ENCODE results near the gene RPS3. TPM values are rescaled to one million over a fixed set of nuclear protein-coding genes. Genes with fewer than 3 reads are reported as not detected.

RPS3 gene
- total RNA-seq, 1 experiment from 2014 or later, result 3,765 TPM

GRCh38 chr11:75421902-75422247, 22.6 kb downstream of the RPS3 start:
- Histone ChIP-seq H3K27ac (ENCODE audit: insufficient read length, low read depth, low read length) (no peak overlapping the region), H3K9ac (ENCODE audit: extremely low read depth, insufficient read length, low read length) (no peak overlapping the region), H3K14ac (ENCODE audit: insufficient read depth, low read length) (no peak overlapping the region), H2AK5ac (ENCODE audit: insufficient read length, low read length) (no peak overlapping the region), H3K4me2 (ENCODE audit: insufficient read depth, insufficient read length, low read length) (no peak overlapping the region), H3K27me3 (ENCODE audit: insufficient read depth, low read length) (no peaks in the 10 kb centered on the region), H3K23me2 (ENCODE audit: insufficient read length, low read depth, low read length, poor library complexity, severe bottlenecking) (no peaks in the 10 kb centered on the region), H2BK15ac (ENCODE audit: low read depth, low read length) (no peak overlapping the region), H3K9me3 (ENCODE audit: control insufficient read depth, low read depth, low read length) (no peaks in the 10 kb centered on the region), H3K4ac (ENCODE audit: low read depth, low read length) (no peak overlapping the region), H2BK120ac (ENCODE audit: low read depth, low read length, poor library complexity, severe bottlenecking) (no peak overlapping the region), H2AFZ (ENCODE audit: low read length) (no peak overlapping the region), H3K79me2 (ENCODE audit: insufficient read depth, low read length) (no peaks in the 10 kb centered on the region), H2BK5ac (ENCODE audit: insufficient read length, low read length) (no peak overlapping the region), H3K18ac (ENCODE audit: insufficient read length, low read depth, low read length) (no peak overlapping the region), H2BK12ac (ENCODE audit: insufficient read length, low read depth, low read length) (no peak overlapping the region), H3K79me1 (ENCODE audit: insufficient read depth, low read depth, low read length, poor library complexity, severe bottlenecking) (no peaks in the 10 kb centered on the region), H3T11ph (ENCODE audit: low read length) (no peak overlapping the region), H4K8ac (replicated peaks; ENCODE audit: insufficient read length, low read depth, low read length) (no peak overlapping the region), H3K56ac (ENCODE audit: insufficient read length, low read depth, low read length) (no peak overlapping the region), H2BK20ac (ENCODE audit: low read depth, low read length, poor library complexity, severe bottlenecking) (no peak overlapping the region), H4K91ac (ENCODE audit: insufficient read length, low read depth, low read length) (no peak overlapping the region), H4K20me1 (ENCODE audit: control insufficient read depth, insufficient read depth, insufficient read length) (no peaks in the 10 kb centered on the region), H3K4me1 (ENCODE audit: insufficient read depth, low read length) (no peaks in the 10 kb centered on the region), H3K23ac (ENCODE audit: insufficient read length, low read depth, low read length) (no peak overlapping the region), H4K5ac (ENCODE audit: insufficient read length, low read depth, low read length) (no peak overlapping the region)
- WGBS (ENCODE audit: extremely low coverage, insufficient read length, low lambda C conversion rate), result no CpG with 5 or more reads among the region's 2 CpGs
- no peaks in the 10 kb centered on the region for H3K27me3 Mint-ChIP-seq (ENCODE audit: low read depth)
- no peak for DNase-seq
- no peaks in the 10 kb centered on the region for H3K9me3 Mint-ChIP-seq
- TF ChIP-seq CTCF (conservative IDR thresholded peaks at IDR 0.05), result no peak
- peaks cover 14 to 18% (median 18%) of the 10 kb centered on the region in 3 experiments for H3K36me3 Mint-ChIP-seq (ENCODE audit: insufficient read depth in 1 of 3, low read depth in 3 of 3)
- peaks cover 3 to 16% of the 10 kb centered on the region in 2 experiments for H3K4me1 Mint-ChIP-seq
- H3K4me3 Mint-ChIP-seq, result no peak overlapping the region
- H3K27ac Mint-ChIP-seq, result no peak overlapping the region
